ENCODE results near the gene SLC4A7. TPM values are rescaled to one million over a fixed set of nuclear protein-coding genes. Genes with fewer than 3 reads are reported as not detected.

The SLC4A7 gene
- total RNA-seq, 2 donors from 2014 or later: 39.7 to 106 TPM

DNA sequence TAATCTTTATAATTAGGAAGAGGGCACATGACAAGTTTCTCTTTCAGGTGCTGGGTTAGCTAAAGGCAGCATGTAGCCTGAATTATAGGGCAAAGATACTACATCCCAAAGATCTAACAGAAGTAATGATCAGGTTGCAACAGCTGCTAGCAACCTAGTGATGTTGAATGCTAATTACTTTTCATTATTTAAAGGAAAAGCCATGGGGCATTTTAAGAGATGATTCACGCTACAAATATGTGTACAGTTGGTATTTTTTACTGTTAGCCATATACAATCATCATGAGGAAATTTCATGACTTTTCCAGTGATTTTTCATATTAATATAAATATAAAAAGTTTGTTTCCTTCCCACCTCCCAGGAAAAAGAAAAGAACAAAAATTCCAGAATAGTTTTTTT lies 158.0 kb downstream of the SLC4A7 start:
- Mint-ChIP-seq H3K4me3 (no peak overlapping the region), H3K36me3 (peaks cover 6% of the 10 kb centered on the region), H3K27ac (no peak overlapping the region), H3K9me3 (peaks cover 2% of the 10 kb centered on the region), H3K4me1 (ENCODE audit: low read depth in 2 of 2) (no peaks in the 10 kb centered on the region), H3K27me3 (no peaks in the 10 kb centered on the region)
- DNase-seq (ENCODE audit: low spot score) (no peak), ATAC-seq (no peak)

- H3K9me3 Mint-ChIP-seq: peaks cover 2% of the 10 kb centered on the region
- no peaks in the 10 kb centered on the region for H3K27me3 Mint-ChIP-seq
- DNase-seq (ENCODE audit: low spot score): no peak
- no peak overlapping the region for H3K4me3 Mint-ChIP-seq
- peak in 1 of 2 donors; percentile 53 for ATAC-seq
- no peak overlapping the region for H3K27ac Mint-ChIP-seq
- peaks cover 6% of the 10 kb centered on the region for H3K36me3 Mint-ChIP-seq
- H3K4me1 Mint-ChIP-seq (ENCODE audit: low read depth in 2 of 2): no peaks in the 10 kb centered on the region
These were observed 158.8 kb downstream of the SLC4A7 start for GRCh38 chr3:27325419-27325818.

- peaks cover 2% of the 10 kb centered on the region for H3K9me3 Mint-ChIP-seq
- no peaks in the 10 kb centered on the region for H3K27me3 Mint-ChIP-seq
- H3K27ac Mint-ChIP-seq: no peak overlapping the region
- no peak overlapping the region for H3K4me3 Mint-ChIP-seq
- peaks cover 6% of the 10 kb centered on the region for H3K36me3 Mint-ChIP-seq
- no peaks in the 10 kb centered on the region for H3K4me1 Mint-ChIP-seq (ENCODE audit: low read depth in 2 of 2)
- DNase-seq (ENCODE audit: low spot score) (no peak), ATAC-seq (no peak)
These were observed 159.5 kb downstream of the SLC4A7 start for GRCh38 chr3:27324686-27325085.

DNA sequence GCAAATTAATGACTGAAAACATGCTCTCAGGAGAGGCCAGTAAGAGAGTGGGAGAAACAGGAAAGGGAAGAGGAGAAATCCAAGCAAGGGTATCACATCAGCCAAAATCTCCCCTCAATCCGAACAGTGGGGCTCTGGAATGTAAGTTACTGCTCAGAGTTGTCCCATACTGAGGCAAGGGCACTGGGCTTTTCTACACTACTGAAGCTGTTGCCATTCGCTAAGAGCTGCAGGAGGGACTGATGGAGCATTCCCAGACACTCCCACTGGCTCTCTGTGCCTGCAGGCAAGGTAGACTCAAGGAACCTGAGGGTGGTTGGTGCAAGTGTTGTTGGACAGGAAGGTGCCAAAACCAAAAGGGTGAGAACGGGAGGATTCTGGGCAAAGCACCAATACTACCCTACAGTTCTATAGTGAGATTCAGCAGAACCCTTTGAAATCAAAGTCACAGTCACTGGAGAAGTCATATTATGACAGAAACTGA lies 161.1 kb downstream of the SLC4A7 start:
- ATAC-seq: no peak
- no peaks in the 10 kb centered on the region for H3K27me3 Mint-ChIP-seq
- no peak overlapping the region for H3K27ac Mint-ChIP-seq
- H3K9me3 Mint-ChIP-seq: no peaks in the 10 kb centered on the region
- H3K36me3 Mint-ChIP-seq: peaks cover 1% of the 10 kb centered on the region
- no peak for DNase-seq (ENCODE audit: low spot score)
- H3K4me3 Mint-ChIP-seq: no peak overlapping the region
- no peaks in the 10 kb centered on the region for H3K4me1 Mint-ChIP-seq (ENCODE audit: low read depth in 2 of 2)

Other genes with a start within 250 kb of the SLC4A7 start
- 1 to 10 TPM; 1.1 to 4.0 TPM for gene NEK10, start 115.0 kb downstream of the SLC4A7 start, total RNA-seq
- 100 to 1,000 TPM; 117 to 270 TPM for gene EOMES, start 237.9 kb upstream of the SLC4A7 start, total RNA-seq

Measured in natural killer cell treated with Interleukin-12 subunit alpha and Interleukin-12 subunit beta and Interleukin-15 and Interleukin-18, amount 100 ng/mL, for 72 hours (primary cell).